OCI-LY1 (cell line): ENCODE results near the gene HSPE1.
A peak's percentile ranks its signal among the peaks of the same experiment; 100 is the strongest.

Experiments
- H2AFZ ChIP-seq: fragments of 200-600 bp; sonication (generic), shearing (Covaris generic); 2 replicates; pipeline ENCODE4 v1.6.0; 2014; ENCODE audit warnings: antibody characterized with exemption, mild to moderate bottlenecking, low read length
- H3F3A ChIP-seq: fragments of 200-600 bp; sonication (generic), shearing (Covaris generic); 2 replicates; pipeline ENCODE4 v1.6.0; 2014; ENCODE audit warnings: mild to moderate bottlenecking, antibody characterized with exemption, low read length, moderate library complexity; ENCODE audit not compliant: insufficient read depth
- H3K27ac ChIP-seq: fragments of 200-600 bp; sonication (generic); 2 replicates; pipeline ENCODE4 v1.5.1; 2014; ENCODE audit warnings: low read length, mixed run types, mild to moderate bottlenecking, low read depth; ENCODE audit not compliant: poor library complexity, severe bottlenecking
- H3K27me3 ChIP-seq: fragments of 200-600 bp; sonication (generic); 2 replicates; pipeline ENCODE4 v1.6.0; 2014; ENCODE audit warnings: antibody characterized with exemption, mild to moderate bottlenecking, low read length, moderate library complexity; ENCODE audit not compliant: insufficient read depth
- H3K36me3 ChIP-seq: fragments of 200-600 bp; sonication (generic); 2 replicates; pipeline ENCODE4 v1.6.1; 2014; ENCODE audit warnings: mild to moderate bottlenecking, antibody characterized with exemption, low read length, moderate library complexity, mixed read lengths; ENCODE audit not compliant: insufficient read depth
- H3K4me1 ChIP-seq: fragments of 200-600 bp; sonication (generic); 2 replicates; pipeline ENCODE4 v1.5.1; 2014; ENCODE audit warnings: mild to moderate bottlenecking, low read length, moderate library complexity; ENCODE audit not compliant: insufficient read depth, severe bottlenecking
- H3K4me2 ChIP-seq: fragments of 200-600 bp; sonication (generic), shearing (Covaris generic); 2 replicates; pipeline ENCODE4 v1.6.1; 2014; ENCODE audit warnings: low read length
- H3K4me3 ChIP-seq: fragments of 200-600 bp; sonication (generic); 2 replicates; pipeline ENCODE4 v1.5.1; 2014; ENCODE audit warnings: low read length, low read depth, mild to moderate bottlenecking, mixed read lengths; ENCODE audit not compliant: poor library complexity, severe bottlenecking
- H3K79me2 ChIP-seq: fragments of 200-600 bp; shearing (Covaris generic); 2 replicates; pipeline ENCODE4 v1.6.1; 2016; ENCODE audit warnings: mixed run types, low read length, mixed read lengths; ENCODE audit not compliant: insufficient read depth
- H3K9ac ChIP-seq: fragments of 200-600 bp; sonication (generic), shearing (Covaris generic); 2 replicates; pipeline ENCODE4 v1.6.1; 2014; ENCODE audit warnings: mild to moderate bottlenecking, low read length, mixed read lengths
- H3K9me2 ChIP-seq: fragments of 200-600 bp; sonication (generic), shearing (Covaris generic); 2 replicates; pipeline ENCODE4 v1.6.1; 2014; ENCODE audit warnings: low read depth, mild to moderate bottlenecking, low read length, mixed read lengths
- H3K9me3 ChIP-seq: fragments of 200-600 bp; shearing (Covaris generic); 2 replicates; pipeline ENCODE4 v1.6.1; 2014; ENCODE audit warnings: low read length, mixed read lengths
- H4K20me1 ChIP-seq: fragments of 200-600 bp; sonication (generic), shearing (Covaris generic); 2 replicates; pipeline ENCODE4 v1.6.0; 2016; ENCODE audit warnings: mild to moderate bottlenecking, low read length; ENCODE audit not compliant: insufficient read depth
- CTCF ChIP-seq: fragments of 200-600 bp; sonication (generic), shearing (Covaris generic); IDR thresholded peaks from 2 replicates; pipeline ENCODE4 v1.5.1; 2017; ENCODE audit warnings: mild to moderate bottlenecking, antibody characterized with exemption, low read length, moderate library complexity, mixed read lengths
- EZH2 ChIP-seq: fragments of 200-600 bp; sonication (generic), shearing (Covaris generic); IDR thresholded peaks from 2 replicates; pipeline ENCODE4 v1.8.0; 2017; ENCODE audit warnings: borderline replicate concordance, mixed run types, mild to moderate bottlenecking, antibody characterized with exemption, low read length, moderate library complexity, mixed read lengths

The HSPE1 gene

GRCh38 chr2:197498937-197499593 is 1.1 kb upstream of the HSPE1 start:
- TF ChIP-seq EZH2 = no peak
- TF ChIP-seq CTCF = no peak
- peaks cover 48% of the 10 kb centered on the region for H3K4me1 ChIP-seq
- H3K27ac ChIP-seq = peak overlapping the region; percentile 72
- peak overlapping the region; percentile 92 for H3K4me2 ChIP-seq
- no peak overlapping the region for H2AFZ ChIP-seq
- H3K4me3 ChIP-seq = peak overlapping the region; percentile 83
- no peaks in the 10 kb centered on the region for H3K9me3 ChIP-seq
- no peaks in the 10 kb centered on the region; the same call in 1 of the 2 replicates for H3F3A ChIP-seq
- no peaks in the 10 kb centered on the region for H3K27me3 ChIP-seq
- peaks cover 75% of the 10 kb centered on the region for H3K79me2 ChIP-seq
- peaks cover 90% of the 10 kb centered on the region for H3K36me3 ChIP-seq
- H4K20me1 ChIP-seq = no peaks in the 10 kb centered on the region
- H3K9ac ChIP-seq = peak overlapping the region; percentile 96
- no peaks in the 10 kb centered on the region for H3K9me2 ChIP-seq

- peaks cover 87% of the 10 kb centered on the region for H3K36me3 ChIP-seq
- peaks cover 46% of the 10 kb centered on the region for H3K4me1 ChIP-seq
- no peak for TF ChIP-seq CTCF
- no peak for TF ChIP-seq EZH2
- no peaks in the 10 kb centered on the region for H3K27me3 ChIP-seq
- H2AFZ ChIP-seq = no peak overlapping the region
- peak overlapping the region; percentile 96 for H3K9ac ChIP-seq
- H3K4me2 ChIP-seq = peak overlapping the region; percentile 65
- H3K9me3 ChIP-seq = no peaks in the 10 kb centered on the region
- peaks cover 66% of the 10 kb centered on the region for H3K79me2 ChIP-seq
- peak overlapping the region; percentile 72 for H3K27ac ChIP-seq
- H4K20me1 ChIP-seq = no peaks in the 10 kb centered on the region
- no peaks in the 10 kb centered on the region for H3K9me2 ChIP-seq
- peak overlapping the region; percentile 83 for H3K4me3 ChIP-seq
- no peaks in the 10 kb centered on the region; the same call in 1 of the 2 replicates for H3F3A ChIP-seq
Measured at GRCh38 chr2:197500503-197501131, 438 bp downstream of the HSPE1 start.

- peak overlapping the region; percentile 52 for H3K27ac ChIP-seq
- H3K4me3 ChIP-seq = peak overlapping the region; percentile 83
- H3K9me3 ChIP-seq = no peaks in the 10 kb centered on the region
- H3K36me3 ChIP-seq = peaks cover 84% of the 10 kb centered on the region
- peaks cover 3% of the 10 kb centered on the region; the same call in 1 of the 2 replicates for H3F3A ChIP-seq
- H2AFZ ChIP-seq = no peak overlapping the region
- H3K9me2 ChIP-seq = no peaks in the 10 kb centered on the region
- peak overlapping the region; percentile 96 for H3K9ac ChIP-seq
- peaks cover 51% of the 10 kb centered on the region for H3K79me2 ChIP-seq
- no peaks in the 10 kb centered on the region for H3K27me3 ChIP-seq
- peak overlapping the region; percentile 65 for H3K4me2 ChIP-seq
- TF ChIP-seq CTCF (no peak), EZH2 (no peak)
- H4K20me1 ChIP-seq = no peaks in the 10 kb centered on the region
- H3K4me1 ChIP-seq = peaks cover 30% of the 10 kb centered on the region
Measured at GRCh38 chr2:197502201-197502600, 2.0 kb downstream of the HSPE1 start.
